HG02571 (cell line): Measurements from ENCODE around the gene LMF2.
"Not testable (repeated sequence)": the region's sequence is repeated elsewhere in the genome, so short reads cannot be mapped to it uniquely, and the experiment has no call there.

Experiments
- ATAC-seq: cut with Tn5 transposase; IDR thresholded peaks from one replicate; pipeline ENCODE4 v1.9.1; 2021; ENCODE audit warnings: mild to moderate bottlenecking, moderate library complexity; ENCODE audit not compliant: unreplicated experiment

Gene LMF2

DNA sequence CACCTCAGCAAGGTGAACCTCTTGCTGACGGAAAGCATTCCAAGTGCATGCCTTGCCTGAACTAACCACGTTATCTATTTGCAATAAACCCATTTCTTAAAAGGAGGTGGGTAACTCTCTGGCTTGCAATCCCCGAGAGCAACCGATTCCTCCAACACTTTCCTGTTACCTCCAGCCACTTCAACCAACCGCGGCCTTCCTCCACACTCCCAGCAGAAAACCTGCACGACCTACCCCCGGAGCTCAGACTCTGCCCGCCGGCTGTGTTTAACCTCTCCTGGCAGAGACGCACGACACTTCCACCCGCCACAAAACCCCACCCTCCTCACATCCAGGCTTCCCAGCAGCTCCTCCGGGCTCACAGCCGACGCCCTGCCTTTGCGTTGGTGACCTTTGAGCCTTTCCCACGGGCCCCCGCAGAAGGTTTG is 17.2 kb upstream of the LMF2 start:
- no peak for ATAC-seq

DNA sequence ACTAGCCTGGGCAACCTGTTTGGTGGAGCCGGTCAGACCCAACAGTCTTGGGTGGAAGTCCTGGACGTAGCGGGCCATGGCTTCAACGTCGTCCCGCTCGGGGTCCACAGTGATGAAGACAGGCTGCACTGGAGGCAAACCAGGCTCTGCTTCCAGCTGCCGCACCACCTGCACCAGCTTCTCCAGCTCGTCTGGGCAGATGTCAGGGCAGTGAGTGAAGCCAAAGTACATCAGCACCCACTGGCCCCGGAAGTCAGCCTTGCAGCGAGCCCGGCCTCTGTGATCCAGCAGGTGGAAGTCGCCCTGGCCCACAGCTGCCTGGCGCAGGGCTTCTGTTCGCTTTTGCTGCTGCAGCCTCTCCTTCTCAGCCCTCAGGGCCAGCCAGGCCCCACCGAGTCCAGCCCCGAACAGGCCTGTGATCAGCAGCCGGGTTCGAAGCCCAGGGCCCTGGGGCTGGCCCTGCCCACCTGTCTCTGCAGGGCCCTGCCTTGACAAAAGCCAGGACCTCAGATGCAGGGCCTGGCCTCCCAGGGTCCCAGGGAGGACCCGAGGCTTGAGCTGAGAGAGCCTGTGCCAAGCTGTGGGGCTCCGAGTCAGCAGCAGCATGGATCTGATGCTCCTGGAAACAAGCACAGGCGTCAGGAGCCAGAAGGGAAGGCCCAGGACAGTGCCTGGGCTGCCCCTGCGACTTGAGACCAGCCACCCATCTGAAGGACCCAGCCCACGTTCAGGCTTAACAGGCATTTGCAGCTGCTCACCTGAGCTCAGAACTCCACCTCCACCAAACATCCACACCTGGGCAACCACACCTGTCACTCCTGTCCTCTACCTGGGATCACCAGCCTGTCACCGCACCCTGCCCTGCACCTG is 16.5 kb upstream of the LMF2 start:
- no peak for ATAC-seq

DNA sequence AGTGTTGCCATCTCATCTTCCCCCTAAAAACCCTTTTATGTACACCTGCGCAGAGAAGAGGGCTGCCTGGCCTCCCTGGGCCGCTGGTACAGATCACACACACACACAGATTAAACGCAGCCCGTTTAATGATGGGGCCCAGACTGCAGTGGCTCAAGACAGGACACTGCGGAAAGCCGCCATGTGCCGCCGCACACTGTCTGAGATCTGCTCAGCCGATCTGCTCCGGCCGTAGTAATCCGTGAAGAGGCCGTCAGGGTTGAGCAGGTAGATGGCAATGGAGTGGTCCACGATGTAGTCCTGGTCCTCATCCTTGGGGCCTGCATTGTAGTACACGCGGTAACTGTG is 15.9 kb upstream of the LMF2 start:
- ATAC-seq, result no peak

DNA sequence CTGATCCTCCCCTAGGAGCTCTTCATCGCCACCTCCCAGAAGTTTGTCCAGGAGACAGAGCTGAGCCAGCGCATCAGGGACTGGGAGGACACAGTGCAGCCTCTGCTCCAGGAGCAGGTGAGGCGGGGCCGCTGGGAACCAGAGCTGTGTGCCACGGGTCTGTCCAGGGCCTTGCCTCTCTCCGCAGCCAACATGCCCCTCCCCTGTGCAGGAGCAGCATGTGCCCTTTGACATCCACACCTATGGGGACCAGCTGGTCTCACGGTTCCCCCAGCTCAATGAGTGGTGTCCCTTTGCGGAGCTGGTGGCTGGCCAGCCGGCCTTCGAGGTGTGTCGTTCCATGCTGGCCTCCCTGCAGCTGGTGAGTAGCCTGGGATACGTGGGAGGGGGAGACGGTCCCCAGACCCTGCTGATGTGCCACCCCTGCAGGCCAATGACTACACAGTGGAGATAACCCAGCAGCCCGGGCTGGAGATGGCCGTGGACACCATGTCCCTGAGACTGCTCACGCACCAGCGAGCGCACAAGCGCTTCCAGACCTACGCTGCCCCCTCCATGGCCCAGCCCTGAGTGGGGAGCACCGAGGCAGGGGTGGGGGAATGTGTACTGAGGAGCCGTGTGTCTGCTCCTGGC is 15.4 kb upstream of the LMF2 start:
- no peak for ATAC-seq

DNA sequence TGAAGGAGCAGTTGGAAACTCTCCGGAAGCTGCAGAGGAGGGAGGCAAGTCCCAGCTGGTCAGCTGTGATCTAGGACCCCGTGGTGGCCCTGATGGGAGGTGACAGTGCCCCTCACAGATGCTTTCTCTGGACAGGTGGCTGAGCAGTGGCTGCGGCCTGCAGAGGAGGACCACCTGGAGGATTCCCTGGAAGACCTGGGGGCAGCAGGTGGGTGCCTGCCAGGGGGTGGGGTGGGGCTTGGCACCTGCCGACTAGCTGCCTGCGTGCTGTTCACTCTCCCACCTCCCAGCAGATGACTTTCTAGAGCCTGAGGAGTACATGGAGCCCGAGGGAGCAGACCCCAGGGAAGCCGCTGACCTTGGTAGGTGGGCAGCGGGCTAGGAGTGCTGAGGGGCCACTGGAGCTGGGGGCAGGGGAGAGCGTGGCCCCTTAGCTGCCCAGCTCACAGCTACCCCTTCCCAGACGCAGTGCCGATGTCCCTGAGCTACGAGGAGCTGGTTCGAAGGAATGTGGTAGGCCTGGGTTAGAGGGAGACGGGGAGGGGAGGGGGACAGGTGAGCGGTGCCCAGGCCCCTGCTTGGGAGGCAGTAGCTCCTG is 14.8 kb upstream of the LMF2 start:
- ATAC-seq, result no peak

DNA sequence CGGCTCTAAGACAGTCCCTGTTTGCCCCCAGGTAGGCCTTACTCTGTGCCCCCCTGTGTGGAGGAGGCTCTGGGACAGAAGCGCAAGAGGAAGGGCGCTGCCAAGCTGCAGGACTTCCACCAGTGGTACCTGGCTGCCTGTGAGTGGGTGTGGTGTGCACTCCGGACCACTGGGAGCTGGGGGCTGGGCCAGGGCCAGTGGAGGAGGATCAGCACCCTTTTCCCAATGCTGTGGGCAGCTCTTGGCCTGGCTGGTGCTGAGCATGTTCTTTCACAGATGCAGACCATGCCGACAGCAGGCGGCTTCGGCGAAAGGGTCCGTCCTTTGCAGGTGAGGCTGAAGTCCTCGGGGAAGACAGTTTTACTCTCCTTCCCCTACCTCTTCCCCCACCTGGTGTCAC is 14.2 kb upstream of the LMF2 start:
- ATAC-seq, result no peak

DNA sequence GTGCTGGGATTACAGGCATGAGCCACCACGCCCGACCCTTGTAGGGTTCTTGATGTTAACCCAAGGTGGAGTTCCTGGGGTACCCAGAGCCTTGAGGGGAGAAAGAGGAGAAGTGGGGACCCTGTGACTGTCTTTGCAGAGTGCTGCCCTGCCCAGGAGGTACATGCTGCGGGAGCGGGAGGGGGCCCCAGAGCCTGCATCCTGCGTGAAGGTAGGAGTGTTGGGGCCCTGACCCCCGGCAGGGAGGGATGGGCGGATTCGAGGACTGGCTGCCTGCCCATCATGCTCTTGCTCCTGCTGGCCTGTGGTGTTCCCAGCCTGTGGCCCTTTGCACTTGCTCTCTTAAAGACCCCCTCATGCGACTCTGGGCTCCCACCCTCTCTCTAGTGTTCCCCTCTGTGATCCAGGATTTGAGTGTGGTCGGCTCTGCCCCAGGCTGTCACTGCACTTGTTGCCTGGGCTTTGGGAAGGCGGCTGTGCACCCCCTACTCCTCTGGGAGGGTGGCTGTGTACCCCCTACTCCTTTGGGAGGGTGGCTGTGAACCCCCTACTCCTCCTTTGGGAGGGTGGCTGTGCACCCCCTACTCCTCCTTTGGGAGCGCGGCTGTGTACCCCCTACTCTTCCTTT is 13.4 kb upstream of the LMF2 start:
- ATAC-seq, result no peak

DNA sequence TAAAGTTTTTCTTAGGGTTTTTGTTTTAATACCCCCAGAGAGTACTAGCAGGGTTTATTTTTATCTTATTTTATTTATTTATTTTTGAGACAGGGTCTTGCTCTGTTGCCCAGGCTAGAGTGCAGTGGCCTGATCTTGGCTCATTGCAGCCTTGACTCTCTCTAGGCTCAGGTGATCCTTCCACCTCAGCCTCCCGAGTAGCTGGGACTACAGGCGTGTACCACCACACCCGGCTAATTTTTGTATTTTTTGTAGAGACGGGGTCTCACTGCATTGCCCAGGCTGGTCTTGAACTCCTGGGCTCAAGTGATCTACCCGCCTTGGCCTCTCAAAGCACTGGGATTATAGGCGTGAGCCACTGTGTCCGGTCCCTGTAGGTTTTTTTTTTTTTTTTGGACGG is 12.7 kb upstream of the LMF2 start:
- not testable (repeated sequence) for ATAC-seq

DNA sequence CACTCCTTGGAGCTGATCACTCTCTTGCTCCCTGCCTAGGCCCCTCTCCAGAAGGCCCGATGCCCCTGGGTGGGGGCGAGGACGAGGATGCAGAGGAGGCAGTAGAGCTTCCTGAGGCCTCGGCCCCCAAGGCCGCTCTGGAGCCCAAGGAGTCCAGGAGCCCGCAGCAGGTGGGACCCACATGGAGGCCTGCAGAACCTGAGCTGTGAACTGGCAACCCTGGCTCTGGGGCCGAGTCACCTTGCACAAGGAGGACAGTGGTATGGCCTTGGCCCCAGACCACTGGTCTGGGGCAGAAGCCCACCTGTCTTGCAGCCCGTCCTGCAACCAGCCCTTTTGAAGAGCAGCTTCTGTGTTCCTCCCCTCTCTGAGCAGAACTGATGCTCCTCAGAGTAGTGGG is 11.6 kb upstream of the LMF2 start:
- ATAC-seq, result no peak

DNA sequence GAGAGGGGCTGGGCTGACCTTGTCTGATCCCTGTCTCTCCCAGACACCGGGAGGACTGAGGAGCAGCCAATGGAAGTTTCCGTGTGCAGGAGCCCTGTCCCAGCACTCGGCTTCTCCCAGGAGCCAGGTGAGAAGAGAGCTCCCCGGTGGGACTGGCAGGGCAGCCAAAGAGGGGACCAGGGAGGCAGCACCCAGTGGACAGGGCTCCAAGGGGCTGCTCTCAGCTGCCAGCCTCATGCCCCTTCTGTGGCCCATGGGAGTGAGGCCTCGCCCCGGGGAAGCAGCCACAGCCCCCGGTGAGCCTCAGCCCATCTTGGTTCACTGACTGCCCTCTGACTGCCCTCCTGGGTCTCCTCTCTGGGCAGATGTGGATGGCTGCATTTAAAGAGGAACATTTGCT is 11.1 kb upstream of the LMF2 start:
- ATAC-seq, result no peak

DNA sequence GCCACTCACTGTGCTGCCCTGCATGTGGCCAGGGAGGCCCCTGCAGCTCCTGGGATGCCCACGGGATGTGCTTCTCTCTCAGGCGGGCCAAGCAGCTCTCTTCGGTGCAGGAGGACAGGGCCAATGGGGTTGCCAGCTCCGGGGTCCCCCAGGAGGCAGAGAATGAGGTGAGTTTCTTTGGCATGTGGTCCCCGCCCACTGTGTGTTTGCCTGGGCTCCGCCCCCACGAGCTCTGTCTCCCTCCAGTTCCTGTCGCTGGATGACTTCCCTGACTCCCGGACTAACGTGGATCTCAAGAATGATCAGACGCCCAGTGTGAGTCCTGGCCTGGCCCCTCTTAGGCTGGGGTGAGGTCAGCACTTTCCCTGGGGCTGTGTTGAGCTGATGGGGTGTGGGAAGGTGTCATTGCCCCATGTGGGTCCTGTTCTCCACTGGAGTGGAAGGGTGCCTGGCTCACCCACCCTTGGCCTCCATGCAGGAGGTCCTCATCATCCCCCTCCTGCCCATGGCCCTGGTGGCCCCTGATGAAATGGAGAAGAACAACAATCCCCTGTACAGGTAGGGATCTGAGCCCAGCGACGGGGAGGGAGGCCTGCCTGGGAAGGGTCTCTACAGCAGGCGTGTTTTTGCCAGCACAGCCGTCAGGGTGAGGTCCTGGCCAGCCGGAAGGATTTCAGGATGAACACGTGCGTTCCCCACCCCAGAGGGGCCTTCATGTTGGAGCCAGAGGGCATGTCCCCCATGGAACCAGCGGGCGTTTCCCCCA is 10.2 kb upstream of the LMF2 start:
- ATAC-seq, result no peak

DNA sequence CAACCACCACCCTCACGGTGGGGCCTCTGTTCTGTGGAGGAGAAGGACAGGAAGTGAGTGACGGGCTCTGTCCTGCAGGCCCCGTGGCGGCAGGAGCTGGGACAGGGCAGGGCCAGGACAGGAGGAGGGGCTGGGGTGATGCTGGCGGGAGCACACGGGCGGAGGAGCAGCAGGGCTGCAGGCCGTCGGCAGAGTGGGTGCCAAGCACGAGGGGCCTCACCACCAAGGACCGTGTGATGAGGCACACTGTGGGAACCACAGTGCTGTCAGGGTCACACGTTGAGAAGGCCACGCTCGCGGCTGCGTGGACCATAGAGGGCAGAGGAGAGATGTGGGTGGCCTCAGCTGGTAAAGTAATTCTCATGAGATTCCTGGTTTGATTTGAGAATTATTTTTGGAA is 9.4 kb upstream of the LMF2 start:
- no peak for ATAC-seq

DNA sequence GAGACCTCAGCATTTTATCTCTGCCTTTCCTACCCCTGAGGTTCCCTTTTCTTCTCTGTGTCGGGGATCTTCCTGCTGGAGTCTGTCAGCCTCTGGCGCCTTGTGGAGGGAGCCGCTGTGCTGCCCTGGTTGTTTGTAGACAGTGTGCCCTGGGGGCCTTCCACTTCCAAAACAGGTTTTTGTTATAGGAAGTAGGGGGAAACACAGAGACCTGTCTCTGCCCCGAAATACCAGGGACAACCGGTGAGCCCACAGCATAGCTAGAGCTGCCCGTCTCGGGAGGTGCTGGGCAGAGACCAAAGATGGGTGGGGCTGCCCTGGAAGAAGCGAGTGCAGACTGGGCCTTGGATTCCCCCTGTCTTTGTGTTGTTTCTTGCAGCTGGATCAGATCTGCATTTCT is 8.6 kb upstream of the LMF2 start:
- no peak for ATAC-seq

DNA sequence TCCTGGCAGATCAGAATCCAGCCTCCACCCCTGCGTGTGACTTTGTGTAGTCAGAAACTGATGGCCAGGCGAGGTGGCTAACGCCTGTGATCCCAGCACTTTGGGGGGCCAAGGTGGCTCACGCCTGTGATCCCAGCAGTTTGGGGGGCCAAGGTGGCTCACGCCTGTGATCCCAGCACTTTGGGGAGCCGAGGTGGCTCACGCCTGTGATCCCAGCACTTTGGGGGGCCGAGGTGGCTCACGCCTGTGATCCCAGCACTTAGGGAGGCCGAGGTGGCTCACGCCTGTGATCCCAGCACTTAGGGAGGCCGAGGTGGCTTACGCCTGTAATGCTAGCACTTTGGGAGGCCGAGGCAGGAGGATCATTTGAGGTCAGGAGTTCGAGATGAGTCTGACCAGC is 5.7 kb upstream of the LMF2 start:
- no peak for ATAC-seq

DNA sequence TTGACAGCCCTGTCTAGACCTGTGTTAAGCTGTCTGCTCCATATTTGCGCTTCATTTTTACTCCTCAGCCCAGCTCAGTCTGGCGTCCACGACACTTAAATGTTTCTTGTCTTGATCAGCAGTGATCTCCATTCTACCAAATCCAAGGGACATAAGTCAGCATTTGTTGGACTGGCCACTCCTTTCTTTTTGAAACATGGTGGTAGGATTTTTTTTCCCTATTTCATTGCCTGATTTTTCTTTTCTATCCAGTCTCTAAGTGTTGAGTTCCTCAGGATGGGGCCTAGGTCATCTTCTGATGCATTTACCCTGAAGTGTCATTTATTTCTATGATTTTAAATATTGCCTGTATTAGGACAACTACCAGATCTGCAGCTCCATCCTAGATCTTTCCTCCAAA is 1.4 kb upstream of the LMF2 start:
- no peak for ATAC-seq

DNA sequence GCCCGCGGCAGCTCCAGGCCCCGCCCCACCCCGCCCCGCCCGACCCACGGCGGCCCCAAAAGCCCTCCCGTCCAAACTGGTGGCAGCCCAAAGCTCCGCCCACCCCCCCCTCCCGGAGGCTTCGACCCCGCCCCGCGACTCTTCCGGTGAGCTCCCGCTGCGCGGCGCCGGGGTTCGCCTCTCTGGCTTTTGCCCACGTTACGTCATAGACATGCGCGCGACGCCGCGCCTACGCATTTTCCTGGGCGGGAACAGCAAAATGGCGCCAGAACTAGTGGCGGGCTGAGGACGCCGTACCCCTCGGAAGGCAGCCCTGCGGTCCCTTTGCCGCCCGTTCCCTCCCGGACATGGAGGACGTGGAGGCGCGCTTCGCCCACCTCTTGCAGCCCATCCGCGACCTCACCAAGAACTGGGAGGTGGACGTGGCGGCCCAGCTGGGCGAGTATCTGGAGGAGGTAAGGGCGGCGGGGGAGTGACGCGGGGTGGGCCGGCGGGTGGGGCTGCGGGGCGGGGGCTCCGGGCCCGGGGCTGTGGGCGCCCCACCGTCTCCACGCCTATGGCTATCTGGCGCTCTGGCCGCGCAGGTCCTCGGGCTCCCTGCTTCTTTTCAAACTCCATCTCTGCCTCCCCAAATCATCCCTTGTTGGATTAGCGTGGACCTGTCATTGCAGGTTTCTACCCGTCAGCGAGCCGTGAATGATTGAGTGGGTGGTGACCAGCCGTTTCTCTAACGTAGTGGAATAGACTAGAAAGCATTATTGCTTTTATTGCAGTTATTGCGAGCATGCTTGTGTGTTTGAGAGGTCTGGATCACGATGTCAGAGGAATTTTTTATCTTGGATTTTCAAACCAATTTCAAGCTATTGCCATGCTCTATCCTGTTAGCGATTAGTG is 736 bp upstream of the LMF2 start, which contains the start of gene NCAPH2:
TSS of gene NCAPH2 (plus strand) at position 234 of the 894 bp plus-strand sequence. CDS start at position 348, 114 bp downstream.
- peak; percentile 64 for ATAC-seq

DNA sequence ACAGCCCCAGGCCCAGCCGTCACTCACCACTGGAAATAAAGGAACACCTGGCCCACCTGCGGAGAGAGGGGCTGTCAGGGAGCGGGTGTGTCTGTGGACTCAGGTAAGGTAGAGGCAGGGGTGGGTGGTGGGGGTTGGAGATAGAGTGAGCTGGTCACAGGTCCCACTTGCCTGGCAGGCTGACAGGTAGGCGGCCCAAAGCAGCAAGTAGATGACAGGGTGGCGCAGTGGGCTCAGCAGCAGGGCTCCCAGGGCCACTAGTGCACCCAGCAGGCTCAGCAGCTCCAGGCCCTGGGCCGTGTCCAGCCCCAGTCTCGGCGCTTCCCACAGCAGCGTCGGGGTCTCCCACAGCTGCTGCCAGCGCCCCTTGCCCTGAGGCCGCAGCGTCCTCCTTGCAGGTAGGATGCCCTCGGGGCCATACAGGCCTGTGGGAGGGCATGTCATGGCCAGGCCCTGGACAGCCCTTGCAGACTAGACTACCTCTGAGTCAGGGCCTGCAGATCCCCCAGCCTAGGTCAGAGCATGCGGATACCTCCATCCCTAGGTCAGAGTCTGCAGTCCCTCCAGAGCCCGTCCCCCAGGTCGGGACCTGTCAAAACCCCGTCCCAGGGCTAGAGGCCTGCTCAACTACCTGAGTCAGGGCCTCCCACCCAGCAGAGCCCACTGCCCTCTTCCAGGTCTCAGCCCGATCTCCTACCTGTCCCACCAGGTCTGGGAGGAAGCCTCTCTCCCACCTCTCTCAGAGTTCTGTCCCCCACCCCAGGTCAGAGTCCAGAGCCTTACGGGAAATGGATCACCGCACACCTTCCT is 686 bp downstream of the LMF2 start:
- ATAC-seq, result no peak

DNA sequence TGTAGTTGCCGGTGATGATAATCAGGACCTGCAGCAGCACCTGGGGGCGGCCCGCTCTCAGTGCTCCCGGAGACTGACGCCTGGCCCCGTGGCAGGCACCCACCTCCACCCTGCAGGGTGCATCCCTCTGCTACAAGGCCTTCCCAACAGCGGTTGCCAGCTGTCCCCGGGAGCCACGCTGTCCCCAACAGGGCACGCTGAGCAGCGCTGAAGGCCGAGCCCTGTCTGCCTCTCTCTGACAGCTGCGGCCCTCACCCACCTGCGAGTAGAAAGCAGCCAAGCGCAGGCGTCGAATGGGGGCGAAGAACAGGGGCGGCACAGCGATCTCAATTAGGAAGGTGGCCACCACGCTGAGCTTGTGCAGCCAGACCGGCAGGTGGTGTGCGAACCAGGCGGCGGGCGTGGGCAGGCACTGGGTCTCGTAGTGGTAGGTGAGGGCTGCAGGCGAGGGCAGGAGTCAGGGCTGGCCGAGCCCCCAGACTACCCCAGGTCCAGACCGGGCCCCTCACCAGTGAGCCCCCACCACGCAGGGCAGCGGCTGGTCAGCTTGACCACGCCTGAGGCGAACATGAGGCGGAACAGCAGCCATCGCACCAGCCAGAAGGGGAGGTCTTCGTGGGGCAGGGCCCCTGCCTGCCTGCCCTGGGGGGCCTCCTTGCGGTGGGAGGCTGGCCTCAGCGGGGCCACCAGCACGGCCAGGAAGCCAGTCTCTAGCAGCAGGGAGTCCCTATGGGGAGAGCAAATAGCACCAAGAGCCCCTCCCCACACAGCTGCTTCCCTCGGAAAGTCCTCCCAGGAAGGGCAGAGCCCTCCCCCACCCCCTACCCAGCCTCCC is 1.5 kb downstream of the LMF2 start:
- ATAC-seq, result no peak
